DMS 273 (cell line): ENCODE data around the gene PRCP.

Source experiments
- DNase-seq: peaks from one replicate; lab custom pipeline; 2025; ENCODE audit not compliant: unreplicated experiment; lab: John Stamatoyannopoulos, UW

The PRCP gene

DNA sequence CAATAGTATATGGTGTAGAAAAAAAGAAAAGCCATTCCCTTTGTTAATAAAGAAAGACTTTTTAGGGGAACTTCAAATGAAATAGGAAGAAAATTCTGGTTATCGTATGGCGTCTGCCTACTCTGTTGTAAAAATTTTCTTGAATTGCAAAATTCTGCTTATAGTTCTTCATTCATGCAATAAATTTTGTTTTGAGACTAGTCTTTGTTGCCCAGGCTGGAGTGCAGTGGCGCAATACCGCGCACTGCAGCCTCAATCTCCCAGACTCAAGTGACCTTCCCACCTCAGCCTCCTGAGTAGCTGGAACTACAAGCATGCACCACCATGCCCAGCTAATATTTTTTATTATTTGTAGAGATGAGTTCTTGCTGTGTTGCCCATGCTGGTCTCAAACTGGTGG, 7.1 kb upstream of the PRCP start:
- no peak for DNase-seq

- DNase-seq = no peak
These were observed 6.7 kb upstream of the PRCP start for GRCh38 chr11:82906931-82907330.

DNA sequence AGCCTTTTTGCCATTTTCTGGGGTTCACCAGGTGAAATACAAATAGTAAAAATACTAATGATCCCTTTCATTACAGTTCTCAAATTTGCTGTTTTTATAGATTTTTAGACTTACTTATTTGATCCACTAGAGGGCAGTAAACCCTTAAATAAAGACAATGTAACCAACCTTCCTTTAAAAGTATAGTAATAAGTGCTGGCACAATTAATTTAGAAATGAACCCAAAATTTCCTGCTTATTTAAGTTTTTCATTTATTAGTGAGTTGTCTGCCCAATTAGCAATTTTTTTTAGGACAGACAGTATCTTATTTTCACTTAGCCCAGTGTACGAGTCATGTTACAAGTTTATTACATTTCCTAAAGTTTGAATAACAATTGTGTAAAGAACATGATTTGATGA, 6.0 kb upstream of the PRCP start:
- peak; percentile 33 for DNase-seq

GRCh38 chr11:82903843-82904586, 3.8 kb upstream of the PRCP start:
- no peak for DNase-seq

DNA sequence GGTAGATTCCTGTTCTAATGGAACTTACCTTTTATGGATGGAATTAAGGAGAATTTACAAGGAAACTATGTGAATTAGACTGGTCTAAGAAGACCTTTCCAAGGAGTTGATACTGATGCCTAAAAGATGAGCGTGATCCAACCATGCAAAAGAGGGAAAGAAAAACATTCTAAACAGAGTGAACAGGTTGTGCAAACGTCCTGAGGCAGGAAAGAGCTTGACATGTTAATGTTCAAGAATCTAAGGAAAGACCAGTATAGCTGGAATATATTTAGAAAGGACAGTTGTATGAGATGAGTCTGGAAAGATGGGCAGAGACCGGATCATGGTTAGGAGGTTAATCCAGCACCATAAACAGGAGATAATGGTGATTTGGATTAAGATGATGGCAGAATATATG, 2.6 kb upstream of the PRCP start:
- DNase-seq = no peak

- DNase-seq = no peak
These were observed 1.8 kb upstream of the PRCP start for GRCh38 chr11:82901922-82902485.

GRCh38 chr11:82901165-82901921, 1.1 kb upstream of the PRCP start, which contains the start of gene DDIAS:
Gene DDIAS, plus strand, starts transcription at chr11:82901736. Its CDS starts 13,003 bp downstream, at chr11:82914739.
- peak; percentile 98 for DNase-seq

DNA sequence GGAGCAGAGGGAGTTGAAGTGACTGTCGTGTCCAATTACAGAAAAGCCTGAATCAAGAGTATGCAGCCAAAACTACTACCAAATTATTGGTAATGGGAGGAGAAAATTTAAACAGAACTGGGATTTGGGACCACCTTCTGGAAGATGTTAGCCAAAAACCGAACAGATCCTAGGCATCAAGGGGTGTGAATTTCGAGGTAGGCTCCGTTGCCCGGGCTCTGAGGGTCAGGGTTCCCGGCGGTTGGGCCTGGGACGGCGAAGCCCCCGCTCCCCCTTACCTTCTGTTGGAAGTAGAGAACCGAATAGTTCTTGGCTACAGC, 313 bp downstream of the PRCP start:
- no peak for DNase-seq

GRCh38 chr11:82899186-82899820, 927 bp downstream of the PRCP start:
- peak; percentile 2 for DNase-seq

DNA sequence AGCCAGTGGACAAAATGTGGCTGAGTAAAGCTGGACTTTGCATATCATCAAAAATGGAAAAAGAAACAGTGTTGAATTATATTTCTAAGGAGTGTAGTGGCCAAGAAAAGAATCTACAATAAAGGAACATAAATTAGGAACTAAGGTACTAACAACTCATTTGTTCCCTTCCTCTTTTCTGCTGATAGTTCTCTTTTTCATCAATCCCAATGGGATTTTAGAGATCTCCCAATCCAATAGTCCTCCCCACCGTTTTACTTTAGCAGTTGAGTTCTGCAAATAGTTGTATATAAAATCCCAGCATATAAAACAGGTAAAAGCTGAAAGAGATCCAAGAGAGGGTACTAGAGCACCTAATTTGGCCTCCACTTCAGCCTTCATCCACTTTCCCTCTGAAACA, 2.0 kb downstream of the PRCP start:
- no peak for DNase-seq

- no peak for DNase-seq
These were observed 4.0 kb downstream of the PRCP start for GRCh38 chr11:82896183-82896582.

DNA sequence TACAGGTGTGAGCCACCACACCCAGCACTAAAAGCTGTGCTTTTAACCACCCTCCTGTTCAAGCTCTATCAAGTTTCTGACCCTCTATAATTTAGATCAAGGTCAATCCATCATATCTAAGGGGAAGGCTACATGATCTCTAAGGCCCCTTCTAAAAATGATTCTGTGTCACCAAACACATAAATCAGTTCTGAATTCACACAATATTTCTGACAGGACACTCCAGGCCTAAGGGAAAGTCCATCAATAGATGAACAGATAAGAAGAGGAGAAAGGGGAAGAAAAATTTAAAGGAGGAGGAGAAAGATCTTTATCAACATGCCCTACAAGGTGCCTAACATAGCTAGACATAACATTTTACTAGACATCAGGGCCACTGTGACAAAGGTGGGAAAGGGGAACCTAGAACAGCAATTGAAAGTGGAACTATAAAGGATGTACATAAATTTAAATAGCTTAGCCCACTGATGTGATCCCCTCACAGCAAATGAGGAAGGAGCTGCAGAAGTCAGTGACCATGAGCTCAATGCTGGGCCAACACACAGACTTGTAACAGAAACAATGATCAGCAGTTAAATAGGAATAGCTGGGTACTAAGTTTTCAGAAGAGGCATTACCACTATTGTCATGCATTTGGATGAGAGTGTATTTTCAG, 4.7 kb downstream of the PRCP start:
- DNase-seq = no peak

GRCh38 chr11:82892611-82893169, 7.5 kb downstream of the PRCP start:
- DNase-seq = no peak

GRCh38 chr11:82890936-82891335, 9.3 kb downstream of the PRCP start:
- no peak for DNase-seq

- no peak for DNase-seq
These were observed 10.3 kb downstream of the PRCP start for GRCh38 chr11:82890002-82890341.

- no peak for DNase-seq
These were observed 10.9 kb downstream of the PRCP start for GRCh38 chr11:82889133-82890001.

- no peak for DNase-seq
These were observed 16.4 kb downstream of the PRCP start for GRCh38 chr11:82883853-82884252.

GRCh38 chr11:82874646-82875523, 25.3 kb downstream of the PRCP start:
- DNase-seq = no peak

- DNase-seq = no peak
These were observed 26.3 kb downstream of the PRCP start for GRCh38 chr11:82873919-82874333.
